ENCODE data around the gene GARIN3. TPM values are rescaled to one million over a fixed set of nuclear protein-coding genes. Genes with fewer than 3 reads are reported as not detected.

Gene GARIN3
- total RNA-seq, 3 donors from 2014 or later: not detected

GRCh38 chr5:157203417-157203816 lies 37.4 kb upstream of the GARIN3 start:
- Histone ChIP-seq H3K9me3 (no peaks in the 10 kb centered on the region), H3K27me3 (no peaks in the 10 kb centered on the region), H3K4me1 (no peaks in the 10 kb centered on the region), H3K4me3 (no peak overlapping the region), H3K27ac (no peak overlapping the region), H3K36me3 (no peaks in the 10 kb centered on the region)
- TF ChIP-seq, protein P1, sequence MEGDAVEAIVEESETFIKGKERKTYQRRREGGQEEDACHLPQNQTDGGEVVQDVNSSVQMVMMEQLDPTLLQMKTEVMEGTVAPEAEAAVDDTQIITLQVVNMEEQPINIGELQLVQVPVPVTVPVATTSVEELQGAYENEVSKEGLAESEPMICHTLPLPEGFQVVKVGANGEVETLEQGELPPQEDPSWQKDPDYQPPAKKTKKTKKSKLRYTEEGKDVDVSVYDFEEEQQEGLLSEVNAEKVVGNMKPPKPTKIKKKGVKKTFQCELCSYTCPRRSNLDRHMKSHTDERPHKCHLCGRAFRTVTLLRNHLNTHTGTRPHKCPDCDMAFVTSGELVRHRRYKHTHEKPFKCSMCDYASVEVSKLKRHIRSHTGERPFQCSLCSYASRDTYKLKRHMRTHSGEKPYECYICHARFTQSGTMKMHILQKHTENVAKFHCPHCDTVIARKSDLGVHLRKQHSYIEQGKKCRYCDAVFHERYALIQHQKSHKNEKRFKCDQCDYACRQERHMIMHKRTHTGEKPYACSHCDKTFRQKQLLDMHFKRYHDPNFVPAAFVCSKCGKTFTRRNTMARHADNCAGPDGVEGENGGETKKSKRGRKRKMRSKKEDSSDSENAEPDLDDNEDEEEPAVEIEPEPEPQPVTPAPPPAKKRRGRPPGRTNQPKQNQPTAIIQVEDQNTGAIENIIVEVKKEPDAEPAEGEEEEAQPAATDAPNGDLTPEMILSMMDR (IDR thresholded peaks at IDR 0.05): no peak
- DNase-seq (ENCODE audit: low spot score in 2 of 2): no peak
- intact Hi-C loops (cut with DNase I; ENCODE audit: low total_unique reads): no loop called here

DNA sequence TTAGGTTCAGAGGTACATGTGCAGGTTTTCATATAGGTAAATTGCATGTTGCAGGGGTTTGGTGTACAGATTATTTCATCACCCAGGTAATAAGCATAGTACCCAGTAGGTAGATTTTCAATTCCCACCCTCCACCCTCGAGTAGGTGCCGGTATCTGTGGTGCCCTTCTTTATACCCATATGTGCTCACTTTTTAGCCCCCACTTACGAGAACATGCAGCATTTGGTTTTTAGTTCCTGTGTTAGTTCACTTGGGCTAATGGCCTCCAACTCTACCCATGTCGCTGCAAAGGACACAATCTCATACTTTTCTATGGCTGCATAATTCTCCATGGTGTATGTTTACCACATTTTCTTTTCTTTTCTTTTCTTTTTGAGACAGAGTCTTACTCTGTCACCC lies 35.8 kb upstream of the GARIN3 start:
- Histone ChIP-seq H3K9me3 (no peaks in the 10 kb centered on the region), H3K4me1 (no peaks in the 10 kb centered on the region), H3K4me3 (no peak overlapping the region), H3K27me3 (no peaks in the 10 kb centered on the region), H3K36me3 (no peaks in the 10 kb centered on the region), H3K27ac (no peak overlapping the region)
- no peak for DNase-seq (ENCODE audit: low spot score in 2 of 2)
- no peak for TF ChIP-seq POLR2AphosphoS5 (IDR thresholded peaks at IDR 0.05)
- no peak for TF ChIP-seq POLR2A (IDR thresholded peaks at IDR 0.05)
- TF ChIP-seq, protein P1 (IDR thresholded peaks at IDR 0.05): no peak
- intact Hi-C loops (cut with DNase I; ENCODE audit: low total_unique reads): no loop called here

DNA sequence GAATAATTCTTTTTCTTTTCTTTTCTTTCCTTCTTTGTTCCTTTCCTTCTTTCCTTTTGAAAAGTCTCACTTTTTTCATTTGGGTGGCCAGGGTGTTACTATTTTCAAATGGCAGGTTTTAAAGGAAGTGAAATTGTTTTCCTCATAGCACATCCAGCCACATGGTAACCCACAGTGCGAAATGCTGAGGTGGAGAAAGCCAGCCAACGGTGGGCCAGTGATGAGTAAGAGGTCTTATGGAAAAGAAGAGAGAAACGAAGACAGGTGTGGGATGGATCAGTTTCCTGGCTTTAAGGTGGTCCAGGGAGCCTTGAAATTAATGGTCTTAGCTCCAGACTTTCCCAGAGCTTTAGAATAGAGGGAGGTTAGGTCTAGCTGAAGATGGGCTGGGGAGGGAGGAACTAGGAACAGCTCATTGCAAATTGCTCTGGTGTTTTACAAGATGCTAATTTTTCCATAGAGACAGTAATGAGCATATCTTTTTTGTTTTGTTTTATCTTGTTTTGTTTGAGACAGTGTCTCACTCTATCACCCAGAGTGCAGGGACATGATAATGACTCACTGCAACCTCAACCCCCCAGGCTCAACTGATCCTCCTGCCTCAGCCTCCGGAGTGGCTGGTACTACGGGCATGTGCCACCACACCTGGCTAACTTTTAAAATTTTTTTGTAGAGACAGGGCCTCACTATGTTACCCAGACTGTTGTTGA lies 32.4 kb upstream of the GARIN3 start:
- TF ChIP-seq POLR2AphosphoS5 (IDR thresholded peaks at IDR 0.05) (no peak), POLR2A (IDR thresholded peaks at IDR 0.05) (no peak)
- TF ChIP-seq, protein P1 (IDR thresholded peaks at IDR 0.05): no peak
- no peak for DNase-seq (ENCODE audit: low spot score in 2 of 2)
- H3K27ac ChIP-seq: no peak overlapping the region
- H3K4me3 ChIP-seq: no peak overlapping the region
- no peaks in the 10 kb centered on the region for H3K9me3 ChIP-seq
- intact Hi-C loops (cut with DNase I; ENCODE audit: low total_unique reads): no loop called here
- no peaks in the 10 kb centered on the region for H3K27me3 ChIP-seq
- no peaks in the 10 kb centered on the region for H3K4me1 ChIP-seq
- H3K36me3 ChIP-seq: no peaks in the 10 kb centered on the region

- no peaks in the 10 kb centered on the region for H3K27me3 ChIP-seq
- no peaks in the 10 kb centered on the region for H3K4me1 ChIP-seq
- no peaks in the 10 kb centered on the region for H3K36me3 ChIP-seq
- H3K9me3 ChIP-seq: no peaks in the 10 kb centered on the region
- no peak for TF ChIP-seq POLR2AphosphoS5 (IDR thresholded peaks at IDR 0.05)
- TF ChIP-seq POLR2A (IDR thresholded peaks at IDR 0.05): no peak
- TF ChIP-seq, protein P1 (IDR thresholded peaks at IDR 0.05): no peak
- no peak overlapping the region for H3K27ac ChIP-seq
- intact Hi-C loops (cut with DNase I; ENCODE audit: low total_unique reads): no loop called here
- DNase-seq (ENCODE audit: low spot score in 2 of 2): no peak
- H3K4me3 ChIP-seq: no peak overlapping the region
Observed at GRCh38 chr5:157197086-157197485, 31.0 kb upstream of the GARIN3 start.

DNA sequence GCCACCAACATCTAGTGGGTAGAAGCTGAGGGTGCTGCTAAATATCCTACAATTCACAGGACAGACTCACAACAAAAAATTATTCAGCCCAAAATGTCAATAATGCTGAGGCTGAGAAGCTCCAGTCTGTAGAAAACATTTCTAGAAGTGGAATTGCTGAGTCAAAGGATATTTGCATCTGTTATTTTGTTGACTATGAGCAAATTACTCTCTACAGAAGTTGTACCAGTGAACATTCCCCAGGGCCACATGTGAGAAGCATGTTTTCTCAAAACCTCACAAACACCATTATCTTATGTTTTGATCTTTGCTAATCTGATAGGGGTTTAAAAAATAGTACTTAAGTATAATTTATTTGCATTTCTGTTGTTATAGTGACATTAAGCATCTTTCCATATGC lies 30.0 kb upstream of the GARIN3 start:
- intact Hi-C loops (cut with DNase I; ENCODE audit: low total_unique reads): loop anchor here (1.0 kb wide), 1 partner anchor 17 kb away; no protein-coding TSS in a partner anchor
- H3K4me3 ChIP-seq: no peak overlapping the region
- TF ChIP-seq POLR2A (IDR thresholded peaks at IDR 0.05) (no peak), POLR2AphosphoS5 (IDR thresholded peaks at IDR 0.05) (no peak)
- TF ChIP-seq, protein P1 (IDR thresholded peaks at IDR 0.05): no peak
- H3K9me3 ChIP-seq: no peaks in the 10 kb centered on the region
- no peak overlapping the region for H3K27ac ChIP-seq
- H3K4me1 ChIP-seq: no peaks in the 10 kb centered on the region
- no peaks in the 10 kb centered on the region for H3K36me3 ChIP-seq
- no peak for DNase-seq (ENCODE audit: low spot score in 2 of 2)
- no peaks in the 10 kb centered on the region for H3K27me3 ChIP-seq
